ENCODE data around the gene MTHFD1L. TPM values are rescaled to one million over a fixed set of nuclear protein-coding genes. Genes with fewer than 3 reads are reported as not detected.
"Not testable (repeated sequence)": the region's sequence is repeated elsewhere in the genome, so short reads cannot be mapped to it uniquely, and the experiment has no call there.

MTHFD1L gene
- total and polyA plus RNA-seq, 2 of the 8 experiments (the other 6 are each of a cell fraction or from before 2014, with no cell fraction given): 29.2 to 105 TPM

DNA sequence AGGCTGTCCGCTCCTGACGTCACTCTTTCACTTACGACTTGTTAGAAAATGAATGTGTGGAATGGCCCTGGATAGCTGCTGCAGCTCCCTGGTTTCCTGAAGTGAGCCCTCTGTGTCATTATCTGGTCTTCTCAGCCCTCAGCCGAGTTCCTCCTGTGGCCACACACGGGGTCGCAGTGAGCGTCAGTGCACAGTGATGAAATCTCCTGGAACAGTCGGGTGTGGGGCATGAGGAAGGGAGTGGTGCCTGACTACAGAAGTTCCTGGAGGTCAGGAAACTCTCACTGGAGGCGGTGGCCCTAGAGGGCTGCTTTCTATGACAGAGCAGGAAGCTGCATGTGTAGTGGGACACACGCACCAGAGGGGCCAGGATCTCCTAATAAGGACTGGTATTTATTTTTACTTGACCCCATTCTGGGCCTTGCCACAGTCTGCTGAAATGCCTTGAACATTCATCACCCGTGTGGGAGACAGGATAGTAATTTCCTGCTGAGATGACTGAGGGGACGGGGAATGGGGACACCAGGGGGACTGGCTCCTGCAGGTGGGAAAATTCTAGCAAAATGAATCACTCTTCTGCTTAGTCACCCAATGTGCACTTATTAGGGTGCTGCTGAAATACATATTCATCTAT is 175.5 kb downstream of the MTHFD1L start:
- DNase-seq (ENCODE audit: low read depth in 1 of 2, low spot score in 2 of 2); H3K27ac ChIP-seq (ENCODE audit: low read depth, low read length); H3K4me3 ChIP-seq (ENCODE audit: extremely low read depth in 1 of 4, insufficient read depth in 2 of 4, low read depth in 3 of 4, low read length in 4 of 4); H3K4ac ChIP-seq (replicated peaks; ENCODE audit: insufficient read length, low read depth, low read length); H4K20me1 ChIP-seq (replicated peaks in 1 of 2; ENCODE audit: control insufficient read depth in 1 of 2, insufficient read depth in 2 of 2, low read length in 2 of 2); H3K79me2 ChIP-seq (ENCODE audit: control insufficient read depth in 1 of 2, insufficient read depth in 2 of 2, low read length in 2 of 2); H4K91ac ChIP-seq (replicated peaks; ENCODE audit: insufficient read length, low read length); H3K79me1 ChIP-seq (ENCODE audit: low read depth, low read length); H3K4me2 ChIP-seq (ENCODE audit: insufficient read depth in 1 of 2, low read depth in 2 of 2, low read length in 2 of 2); H3K27me3 ChIP-seq (replicated peaks in 1 of 4; ENCODE audit: control insufficient read depth in 3 of 4, extremely low read depth in 1 of 4, insufficient read depth in 3 of 4, low read length in 3 of 4); H4K8ac ChIP-seq (ENCODE audit: extremely low read depth, insufficient read depth, low read length); H3K18ac ChIP-seq (ENCODE audit: extremely low read depth, low read length); H2BK20ac ChIP-seq (ENCODE audit: low read length); H3K14ac ChIP-seq (ENCODE audit: insufficient read length); H3K23me2 ChIP-seq (ENCODE audit: low read depth, low read length); H2BK12ac ChIP-seq (ENCODE audit: low read depth, low read length); FAIRE-seq; H2BK5ac ChIP-seq (ENCODE audit: low read depth, low read length); H2AFZ ChIP-seq (ENCODE audit: low read length); H2BK120ac ChIP-seq (replicated peaks; ENCODE audit: low read depth, low read length); H3K9ac ChIP-seq (replicated peaks in 1 of 4; ENCODE audit: extremely low read depth in 1 of 4, low read depth in 3 of 4, low read length in 3 of 4); H3K56ac ChIP-seq (replicated peaks; ENCODE audit: insufficient read length, low read depth, low read length); H2BK15ac ChIP-seq (ENCODE audit: low read length); H3K9me3 ChIP-seq (ENCODE audit: insufficient read depth in 2 of 2, low read depth in 1 of 2, low read length in 1 of 2); H2AK5ac ChIP-seq (ENCODE audit: low read depth, low read length); H3K23ac ChIP-seq (ENCODE audit: insufficient read length); H4K5ac ChIP-seq (ENCODE audit: insufficient read length, low read depth, low read length): not testable (repeated sequence)
- WGBS, 2 experiments (ENCODE audit: extremely low coverage in 1 of 2, insufficient coverage in 1 of 2, insufficient read length in 1 of 2, insufficient replicate concordance in 2 of 2, low coverage in 1 of 2, low lambda C conversion rate in 2 of 2, missing lambda C conversion rate in 1 of 2): 93% methylated on average over 12 of the region's 12 CpGs; no CpG with 5 or more reads in 1 of the 2 experiments
- peaks cover 0 to 14% (median 6%) of the 10 kb centered on the region in 4 experiments; a peak in 5 of 8 replicates for H3K36me3 ChIP-seq (ENCODE audit: control insufficient read depth in 2 of 4, insufficient read depth in 4 of 4, low read length in 3 of 4)
- peaks cover 8 to 17% (median 12%) of the 10 kb centered on the region in 4 experiments for H3K4me1 ChIP-seq (replicated peaks in 1 of 4; ENCODE audit: control insufficient read depth in 3 of 4, insufficient read depth in 4 of 4, low read length in 3 of 4)
- ChIA-PET CTCF (ENCODE audit: partially characterized antibody) (interaction anchor here (0.8 to 2.3 kb wide), 5 partner anchors 13 to 282 kb away, joined by 3 to 10 read pairs (median 3); no protein-coding TSS in a partner anchor), POLR2A (ENCODE audit: partially characterized antibody) (interaction anchor here (0.7 to 1.5 kb wide), 3 partner anchors 159 to 349 kb away, joined by 3 read pairs; no protein-coding TSS in a partner anchor)

Data from H1 (cell line).